RWPE1 (cell line): ENCODE results near the gene ECE1.
A peak's percentile ranks its signal among the peaks of the same experiment; 100 is the strongest.

ENCODE experiments used
- CTCF ChIA-PET: fragments of 350-600 bp; sonication (Branson Sonifier 250); formaldehyde crosslinking; extraction: SDS; loops from one replicate; lab custom pipeline; 2021; lab: Yijun Ruan, JAX
- POLR2A ChIA-PET: fragments of 400-600 bp; formaldehyde crosslinking; extraction: SDS; loops from one replicate; lab custom pipeline; 2020; ENCODE audit warnings: antibody characterized with exemption; ENCODE audit not compliant: low non-redundant PET; lab: Yijun Ruan, JAX
- DNase-seq: peaks from one replicate; pipeline ENCODE4 v3.0.0; 2012; ENCODE audit warnings: low spot score
- H3K27ac ChIP-seq: fragments of 450-650 bp; 2 replicates; pipeline ENCODE4 v1.5.1; 2017
- CTCF ChIP-seq: fragments of 450-650 bp; conservative IDR thresholded peaks from 2 replicates; pipeline ENCODE4 v1.5.1; 2017; ENCODE audit warnings: low read depth, mild to moderate bottlenecking

Gene ECE1

GRCh38 chr1:21268281-21269239 lies 21.7 kb downstream of the ECE1 start:
- H3K27ac ChIP-seq = peak overlapping the region; percentile 45
- TF ChIP-seq CTCF = no peak
- ChIA-PET POLR2A (no interaction called here), CTCF (interaction anchor here (0.6 to 4.8 kb wide), 4 partner anchors 13 to 100 kb away, joined by 3 to 25 read pairs (median 6); no protein-coding TSS in a partner anchor)
- no peak for DNase-seq

- TF ChIP-seq CTCF = no peak
- no peak for DNase-seq
- ChIA-PET POLR2A (no interaction called here), CTCF (interaction anchor here (4.8 kb wide), 1 partner anchor 12 kb away, joined by 25 read pairs; no protein-coding TSS in a partner anchor)
- no peak overlapping the region for H3K27ac ChIP-seq
Measured at GRCh38 chr1:21267191-21268077, 22.8 kb downstream of the ECE1 start.

- CTCF ChIA-PET = interaction anchor here (0.7 to 1.1 kb wide), 2 partner anchors 102 to 1407 kb away, joined by 3 to 4 read pairs; no protein-coding TSS in a partner anchor
- POLR2A ChIA-PET = no interaction called here
- peak overlapping the region; percentile 92 for H3K27ac ChIP-seq
- DNase-seq = no peak
- no peak for TF ChIP-seq CTCF
Measured at GRCh38 chr1:21266119-21266774, 24.0 kb downstream of the ECE1 start.

- no peak for TF ChIP-seq CTCF
- ChIA-PET POLR2A (no interaction called here), CTCF (interaction anchor here (0.7 to 1.1 kb wide), 2 partner anchors 103 to 1408 kb away, joined by 3 to 4 read pairs; no protein-coding TSS in a partner anchor)
- peak overlapping the region; percentile 92 for H3K27ac ChIP-seq
- no peak for DNase-seq
Measured at GRCh38 chr1:21265644-21266043, 24.6 kb downstream of the ECE1 start.

GRCh38 chr1:21264898-21265297 lies 25.4 kb downstream of the ECE1 start:
- CTCF ChIA-PET = interaction anchor here (1.4 kb wide), 1 partner anchor 10 kb away, joined by 3 read pairs; no protein-coding TSS in a partner anchor
- POLR2A ChIA-PET = no interaction called here

More at GRCh38 chr1:21264898-21265297, 25.4 kb downstream of the ECE1 start:
- peak overlapping the region; percentile 92 for H3K27ac ChIP-seq
- DNase-seq = no peak
- no peak for TF ChIP-seq CTCF
